H9 (cell line): ENCODE results near the gene SEMA4D. TPM values are rescaled to one million over a fixed set of nuclear protein-coding genes. Genes with fewer than 3 reads are reported as not detected.

Experiments used
- DNase-seq: peaks from one replicate; pipeline ENCODE4 v3.0.0-alpha.2; 2017
- H2AFZ ChIP-seq: one replicate; pipeline ENCODE4 v1.6.1; 2013; ENCODE audit warnings: mild to moderate bottlenecking, low read length, control low read depth, moderate library complexity
- H2AK5ac ChIP-seq: 2 replicates; pipeline ENCODE4 v1.6.1; 2013; ENCODE audit warnings: low read length, control low read depth, mixed read lengths; ENCODE audit not compliant: insufficient read length
- H2BK120ac ChIP-seq: one replicate; pipeline ENCODE4 v1.6.1; 2013; ENCODE audit warnings: low read depth, mild to moderate bottlenecking, low read length, control low read depth, inconsistent platforms; ENCODE audit not compliant: poor library complexity, severe bottlenecking
- H2BK12ac ChIP-seq: 2 replicates; pipeline ENCODE4 v1.6.1; 2013; ENCODE audit warnings: low read length, control low read depth, mixed read lengths, low read depth; ENCODE audit not compliant: insufficient read length
- H2BK15ac ChIP-seq: 2 replicates; pipeline ENCODE4 v1.6.1; 2013; ENCODE audit warnings: low read depth, low read length, control low read depth
- H2BK20ac ChIP-seq: one replicate; pipeline ENCODE4 v1.6.1; 2013; ENCODE audit warnings: low read depth, mild to moderate bottlenecking, low read length, control low read depth, inconsistent platforms; ENCODE audit not compliant: poor library complexity, severe bottlenecking
- H2BK5ac ChIP-seq: 2 replicates; pipeline ENCODE4 v1.6.1; 2013; ENCODE audit warnings: low read length, control low read depth, mixed read lengths; ENCODE audit not compliant: insufficient read length
- H3K14ac ChIP-seq: 2 replicates; pipeline ENCODE4 v1.6.1; 2013; ENCODE audit warnings: low read length, control low read depth; ENCODE audit not compliant: insufficient read depth
- H3K18ac ChIP-seq: 2 replicates; pipeline ENCODE4 v1.6.1; 2013; ENCODE audit warnings: low read depth, mild to moderate bottlenecking, mixed read lengths, low read length, control low read depth; ENCODE audit not compliant: insufficient read length
- H3K23ac ChIP-seq: 2 replicates; pipeline ENCODE4 v1.6.1; 2013; ENCODE audit warnings: low read length, control low read depth, mixed read lengths, low read depth; ENCODE audit not compliant: insufficient read length
- H3K23me2 ChIP-seq: 2 replicates; pipeline ENCODE4 v1.6.1; 2013; ENCODE audit warnings: low read depth, mild to moderate bottlenecking, mixed read lengths, low read length, control low read depth; ENCODE audit not compliant: insufficient read length, poor library complexity, severe bottlenecking
- H3K27ac ChIP-seq: 2 replicates; pipeline ENCODE4 v1.5.1; 2013; ENCODE audit warnings: low read length, control low read depth, mixed read lengths, low read depth; ENCODE audit not compliant: insufficient read length
- H3K27me3 ChIP-seq: 2 replicates; pipeline ENCODE4 v1.6.1; 2013; ENCODE audit warnings: low read length, control low read depth, inconsistent platforms; ENCODE audit not compliant: insufficient read depth
- H3K4ac ChIP-seq: 2 replicates; pipeline ENCODE4 v1.6.1; 2013; ENCODE audit warnings: low read depth, mild to moderate bottlenecking, control low read depth, inconsistent platforms, low read length, moderate library complexity
- H3K4me1 ChIP-seq: 2 replicates; pipeline ENCODE4 v1.6.1; 2013; ENCODE audit warnings: low read length, control low read depth, inconsistent platforms; ENCODE audit not compliant: insufficient read depth
- H3K4me2 ChIP-seq: 2 replicates; pipeline ENCODE4 v1.6.1; 2013; ENCODE audit warnings: low read length, control low read depth, mixed read lengths; ENCODE audit not compliant: insufficient read length, insufficient read depth
- H3K56ac ChIP-seq: 2 replicates; pipeline ENCODE4 v1.6.1; 2013; ENCODE audit warnings: low read depth, mild to moderate bottlenecking, mixed read lengths, low read length, control low read depth; ENCODE audit not compliant: insufficient read length
- H3K79me1 ChIP-seq: 2 replicates; pipeline ENCODE4 v1.6.1; 2013; ENCODE audit warnings: low read depth, mild to moderate bottlenecking, moderate library complexity, low read length, control low read depth, inconsistent platforms; ENCODE audit not compliant: insufficient read depth, poor library complexity, severe bottlenecking
- H3K79me2 ChIP-seq: 2 replicates; pipeline ENCODE4 v1.6.1; 2013; ENCODE audit warnings: low read length, control low read depth, inconsistent platforms; ENCODE audit not compliant: insufficient read depth
- H3K9ac ChIP-seq: 2 replicates; pipeline ENCODE4 v1.6.1; 2013; ENCODE audit warnings: low read length, control low read depth, mixed read lengths; ENCODE audit not compliant: insufficient read length; ENCODE audit errors: extremely low read depth
- H3K9me3 ChIP-seq: one replicate; pipeline ENCODE4 v1.6.1; 2013; ENCODE audit warnings: low read depth, low read length, inconsistent platforms; ENCODE audit not compliant: control insufficient read depth
- H3T11ph ChIP-seq: one replicate; pipeline ENCODE4 v1.6.1; 2013; ENCODE audit warnings: mild to moderate bottlenecking, low read length, control low read depth, inconsistent platforms
- H4K20me1 ChIP-seq: one replicate; pipeline ENCODE4 v1.6.1; 2013; ENCODE audit not compliant: control insufficient read depth, insufficient read length, insufficient read depth
- H4K5ac ChIP-seq: 2 replicates; pipeline ENCODE4 v1.6.1; 2013; ENCODE audit warnings: low read depth, mild to moderate bottlenecking, mixed read lengths, low read length, control low read depth; ENCODE audit not compliant: insufficient read length
- H4K8ac ChIP-seq: replicated peaks from 2 replicates; pipeline ENCODE4 v1.6.1; 2013; ENCODE audit warnings: low read length, control low read depth, mixed read lengths, low read depth; ENCODE audit not compliant: insufficient read length
- H4K91ac ChIP-seq: 2 replicates; pipeline ENCODE4 v1.6.1; 2013; ENCODE audit warnings: low read depth, mild to moderate bottlenecking, moderate library complexity, mixed read lengths, low read length, control low read depth; ENCODE audit not compliant: insufficient read length
- H3K27ac Mint-ChIP-seq, 3 experiments: 2 replicates in 2 of 3; 3 replicates in 1 of 3; pipeline ENCODE4 v1.8.0; 2020 to 2021; ENCODE audit warnings: mixed read lengths in 3 of 3, mild to moderate bottlenecking in 1 of 3, moderate library complexity in 1 of 3
- H3K27me3 Mint-ChIP-seq: 2 replicates; pipeline ENCODE4 v1.8.0; 2021; ENCODE audit warnings: low read depth, mild to moderate bottlenecking, moderate library complexity, mixed read lengths
- H3K36me3 Mint-ChIP-seq, 3 experiments: 2 replicates in 2 of 3; 3 replicates in 1 of 3; pipeline ENCODE4 v1.8.0; 2020 to 2021; ENCODE audit warnings: low read depth in 3 of 3, mixed read lengths in 3 of 3; ENCODE audit not compliant: insufficient read depth in 1 of 3
- H3K4me1 Mint-ChIP-seq, 2 experiments: 2 replicates each; pipeline ENCODE4 v1.8.0; 2020; ENCODE audit warnings: mixed read lengths in 2 of 2
- H3K4me3 Mint-ChIP-seq, 2 experiments: 2 replicates in 1 of 2; 3 replicates in 1 of 2; pipeline ENCODE4 v1.8.0; 2020 to 2021; ENCODE audit warnings: mild to moderate bottlenecking in 2 of 2, mixed read lengths in 2 of 2, moderate library complexity in 1 of 2
- H3K9me3 Mint-ChIP-seq, 2 experiments: 2 replicates in 1 of 2; 3 replicates in 1 of 2; pipeline ENCODE4 v1.8.0; 2020; ENCODE audit warnings: mild to moderate bottlenecking in 2 of 2, mixed read lengths in 2 of 2, moderate library complexity in 1 of 2
- WGBS: extraction: QIAGEN DNeasy Blood & Tissue Kit; methylation state at CpG from one replicate; pipeline ENCODE4 v1.1.7; 2013; ENCODE audit warnings: missing lambda C conversion rate, low lambda C conversion rate, mixed read lengths; ENCODE audit not compliant: insufficient read length; ENCODE audit errors: extremely low coverage; 5-methylcytosine and 5-hydroxymethylcytosine counted together
- total RNA-seq: library from RNA; stranded (reverse); gene quantifications from 2 replicates; pipeline ENCODE4 v1.2.1, GENCODE V29; 2021
- TF ChIP-seq, protein P1 (sequence below): fragments of 200-600 bp; sonication (generic); conservative IDR thresholded peaks from 3 replicates; pipeline ENCODE4 v1.8.0; 2021; ENCODE audit warnings: antibody characterized with exemption, mild to moderate bottlenecking

Gene SEMA4D
- total RNA-seq, 1 experiment from 2014 or later = 47.2 TPM

DNA sequence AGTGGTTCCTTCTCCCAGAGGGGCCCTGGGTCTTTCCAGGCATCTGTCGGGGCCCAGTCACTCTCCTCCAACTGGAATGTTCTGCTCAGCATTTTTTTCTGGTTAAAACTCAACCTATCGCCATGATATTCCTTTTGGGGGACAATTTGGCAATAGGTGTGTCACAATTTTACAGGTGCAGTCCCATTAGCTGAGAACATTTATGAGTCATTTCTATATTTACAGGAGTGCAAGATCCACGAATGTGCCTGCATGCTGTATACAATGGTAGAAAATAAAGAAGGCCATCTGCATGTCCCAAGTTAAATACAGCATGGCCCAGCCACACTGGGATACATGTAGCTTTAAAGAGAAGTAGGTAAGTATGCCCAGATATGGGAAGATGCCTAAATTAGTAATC lies 28.8 kb upstream of the SEMA4D start:
- Mint-ChIP-seq H3K27me3 (peaks cover 4% of the 10 kb centered on the region), H3K36me3 (peaks cover 0 to 4% (median 4%) of the 10 kb centered on the region in 3 experiments; a peak in 2 of 7 replicates), H3K4me3 (no peak overlapping the region), H3K4me1 (peaks cover 0 to 4% of the 10 kb centered on the region in 2 experiments; a peak in 2 of 4 replicates), H3K9me3 (peaks cover 12 to 14% of the 10 kb centered on the region in 2 experiments; a peak in 4 of 5 replicates), H3K27ac (no peak overlapping the region)
- H2BK5ac ChIP-seq = no peak overlapping the region
- no peak overlapping the region for H3K18ac ChIP-seq
- H4K20me1 ChIP-seq = no peaks in the 10 kb centered on the region
- no peak overlapping the region for H4K91ac ChIP-seq
- no peak overlapping the region for H2AK5ac ChIP-seq
- H3K27me3 ChIP-seq = no peaks in the 10 kb centered on the region
- H3K27ac ChIP-seq = no peak overlapping the region
- H3K4me1 ChIP-seq = no peaks in the 10 kb centered on the region
- no peak overlapping the region for H3K23ac ChIP-seq
- H3K9me3 ChIP-seq = no peaks in the 10 kb centered on the region
- H3T11ph ChIP-seq = no peak overlapping the region
- no peak for DNase-seq
- WGBS = no CpG with 5 or more reads among the region's 3 CpGs
- peaks cover 2% of the 10 kb centered on the region for H3K23me2 ChIP-seq
- H2AFZ ChIP-seq = no peak overlapping the region
- H4K8ac ChIP-seq = no peak overlapping the region
- H3K9ac ChIP-seq = no peak overlapping the region
- H3K79me2 ChIP-seq = no peaks in the 10 kb centered on the region
- TF ChIP-seq, protein P1, sequence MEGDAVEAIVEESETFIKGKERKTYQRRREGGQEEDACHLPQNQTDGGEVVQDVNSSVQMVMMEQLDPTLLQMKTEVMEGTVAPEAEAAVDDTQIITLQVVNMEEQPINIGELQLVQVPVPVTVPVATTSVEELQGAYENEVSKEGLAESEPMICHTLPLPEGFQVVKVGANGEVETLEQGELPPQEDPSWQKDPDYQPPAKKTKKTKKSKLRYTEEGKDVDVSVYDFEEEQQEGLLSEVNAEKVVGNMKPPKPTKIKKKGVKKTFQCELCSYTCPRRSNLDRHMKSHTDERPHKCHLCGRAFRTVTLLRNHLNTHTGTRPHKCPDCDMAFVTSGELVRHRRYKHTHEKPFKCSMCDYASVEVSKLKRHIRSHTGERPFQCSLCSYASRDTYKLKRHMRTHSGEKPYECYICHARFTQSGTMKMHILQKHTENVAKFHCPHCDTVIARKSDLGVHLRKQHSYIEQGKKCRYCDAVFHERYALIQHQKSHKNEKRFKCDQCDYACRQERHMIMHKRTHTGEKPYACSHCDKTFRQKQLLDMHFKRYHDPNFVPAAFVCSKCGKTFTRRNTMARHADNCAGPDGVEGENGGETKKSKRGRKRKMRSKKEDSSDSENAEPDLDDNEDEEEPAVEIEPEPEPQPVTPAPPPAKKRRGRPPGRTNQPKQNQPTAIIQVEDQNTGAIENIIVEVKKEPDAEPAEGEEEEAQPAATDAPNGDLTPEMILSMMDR = no peak
- H4K5ac ChIP-seq = no peak overlapping the region
- H3K4ac ChIP-seq = no peak overlapping the region
- no peak overlapping the region for H2BK15ac ChIP-seq
- no peak overlapping the region for H2BK20ac ChIP-seq
- no peak overlapping the region for H2BK120ac ChIP-seq
- H3K14ac ChIP-seq = no peak overlapping the region
- H3K56ac ChIP-seq = no peak overlapping the region
- no peak overlapping the region for H3K4me2 ChIP-seq
- no peak overlapping the region for H2BK12ac ChIP-seq
- H3K79me1 ChIP-seq = no peaks in the 10 kb centered on the region
